Breast epithelium (tissue), 3 donors: ENCODE results near the gene BAMBI.

Experiments used
- POLR2A ChIP-seq: fragments of 450-650 bp; IDR thresholded peaks from one replicate; pipeline ENCODE4 v1.6.1; 2016; ENCODE audit warnings: antibody characterized with exemption, mild to moderate bottlenecking, moderate library complexity
- POLR2AphosphoS5 ChIP-seq, 3 donors: sonication (generic); formaldehyde crosslinking; IDR thresholded peaks; one replicate each; pipeline ENCODE4 v1.6.1; 2017; ENCODE audit warnings: antibody characterized with exemption in 3 of 3
- TF ChIP-seq, protein P1 (sequence below), 3 donors: fragments of 450-650 bp; IDR thresholded peaks; one replicate each; pipeline ENCODE4 v1.5.1; 2016 to 2017; ENCODE audit warnings: antibody characterized with exemption in 3 of 3, mild to moderate bottlenecking in 3 of 3, moderate library complexity in 3 of 3

DNA sequence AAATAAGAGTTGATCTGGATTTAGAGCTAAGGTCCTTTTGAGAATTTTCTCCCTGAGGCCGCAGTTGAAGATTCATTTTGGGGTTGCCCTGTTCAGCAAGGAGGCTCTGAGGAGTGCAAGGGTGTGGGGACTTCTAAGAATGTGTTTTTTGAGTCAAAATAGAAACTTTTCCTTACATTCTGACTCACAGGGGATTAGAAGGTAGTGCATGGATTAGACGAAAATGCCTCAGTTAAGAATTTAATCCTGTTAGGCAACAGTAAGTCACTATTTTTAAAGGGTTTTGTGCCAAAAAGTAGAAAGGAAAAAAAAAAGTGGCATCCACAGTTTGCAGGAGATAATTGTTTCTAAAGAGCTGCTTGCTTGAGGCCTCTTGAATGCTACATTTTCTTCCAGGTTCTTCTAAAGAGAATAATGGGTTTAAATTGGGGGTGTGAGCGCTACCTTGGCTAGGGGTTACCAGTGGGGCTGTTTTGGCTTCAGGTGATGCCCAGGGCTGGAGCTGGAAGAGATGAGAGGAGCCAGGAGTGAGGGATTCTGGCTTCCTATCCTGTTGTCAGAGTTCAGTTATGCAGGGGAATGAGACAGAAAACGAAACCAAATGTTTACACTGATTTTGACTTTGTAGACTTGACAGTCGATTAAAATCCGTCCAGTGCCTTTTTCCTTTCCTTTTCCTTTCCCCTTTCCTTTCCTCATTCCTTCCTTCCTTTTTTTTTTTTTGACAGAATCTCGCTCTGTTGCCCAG, 52.9 kb downstream of the BAMBI start:
- TF ChIP-seq, protein P1, sequence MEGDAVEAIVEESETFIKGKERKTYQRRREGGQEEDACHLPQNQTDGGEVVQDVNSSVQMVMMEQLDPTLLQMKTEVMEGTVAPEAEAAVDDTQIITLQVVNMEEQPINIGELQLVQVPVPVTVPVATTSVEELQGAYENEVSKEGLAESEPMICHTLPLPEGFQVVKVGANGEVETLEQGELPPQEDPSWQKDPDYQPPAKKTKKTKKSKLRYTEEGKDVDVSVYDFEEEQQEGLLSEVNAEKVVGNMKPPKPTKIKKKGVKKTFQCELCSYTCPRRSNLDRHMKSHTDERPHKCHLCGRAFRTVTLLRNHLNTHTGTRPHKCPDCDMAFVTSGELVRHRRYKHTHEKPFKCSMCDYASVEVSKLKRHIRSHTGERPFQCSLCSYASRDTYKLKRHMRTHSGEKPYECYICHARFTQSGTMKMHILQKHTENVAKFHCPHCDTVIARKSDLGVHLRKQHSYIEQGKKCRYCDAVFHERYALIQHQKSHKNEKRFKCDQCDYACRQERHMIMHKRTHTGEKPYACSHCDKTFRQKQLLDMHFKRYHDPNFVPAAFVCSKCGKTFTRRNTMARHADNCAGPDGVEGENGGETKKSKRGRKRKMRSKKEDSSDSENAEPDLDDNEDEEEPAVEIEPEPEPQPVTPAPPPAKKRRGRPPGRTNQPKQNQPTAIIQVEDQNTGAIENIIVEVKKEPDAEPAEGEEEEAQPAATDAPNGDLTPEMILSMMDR (IDR thresholded peaks at IDR 0.05): no peak
- TF ChIP-seq POLR2A (no peak), POLR2AphosphoS5 (IDR thresholded peaks at IDR 0.05) (no peak)
